HTERT RPE-1 (cell line): ENCODE results near the gene FMO1.
"Not testable (repeated sequence)": the region's sequence is repeated elsewhere in the genome, so short reads cannot be mapped to it uniquely, and the experiment has no call there.

ENCODE experiments used
- in situ Hi-C: fragments of 300-500 bp; cut with MboI; formaldehyde crosslinking; loops from 4 replicates; pipeline ENCODE4 v1.14.3; 2020; ENCODE audit warnings: low sequenced_read_pairs

Gene FMO1, protein sequence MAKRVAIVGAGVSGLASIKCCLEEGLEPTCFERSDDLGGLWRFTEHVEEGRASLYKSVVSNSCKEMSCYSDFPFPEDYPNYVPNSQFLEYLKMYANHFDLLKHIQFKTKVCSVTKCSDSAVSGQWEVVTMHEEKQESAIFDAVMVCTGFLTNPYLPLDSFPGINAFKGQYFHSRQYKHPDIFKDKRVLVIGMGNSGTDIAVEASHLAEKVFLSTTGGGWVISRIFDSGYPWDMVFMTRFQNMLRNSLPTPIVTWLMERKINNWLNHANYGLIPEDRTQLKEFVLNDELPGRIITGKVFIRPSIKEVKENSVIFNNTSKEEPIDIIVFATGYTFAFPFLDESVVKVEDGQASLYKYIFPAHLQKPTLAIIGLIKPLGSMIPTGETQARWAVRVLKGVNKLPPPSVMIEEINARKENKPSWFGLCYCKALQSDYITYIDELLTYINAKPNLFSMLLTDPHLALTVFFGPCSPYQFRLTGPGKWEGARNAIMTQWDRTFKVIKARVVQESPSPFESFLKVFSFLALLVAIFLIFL

DNA sequence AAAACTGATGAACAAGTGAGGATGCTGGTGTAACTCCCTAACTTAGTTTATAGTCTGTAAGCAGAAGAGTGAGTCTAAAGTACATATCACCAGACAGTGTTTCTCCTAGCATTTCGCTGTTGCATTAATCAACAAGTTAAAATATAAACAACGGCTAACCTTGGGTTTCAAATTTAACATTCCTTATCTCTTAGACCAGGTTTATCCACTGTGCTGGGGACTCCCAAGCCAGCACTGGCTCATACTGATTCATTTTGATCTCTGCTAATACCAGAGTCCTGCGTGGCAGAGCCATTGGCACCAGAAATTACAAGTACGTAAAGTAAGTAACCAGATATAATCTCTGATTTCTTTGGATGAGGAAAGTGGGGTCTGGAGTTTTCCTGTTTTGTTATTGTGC lies at the start of gene FMO1:
Gene FMO1, plus strand, starts transcription at position 193 of the 400 bp plus-strand sequence. CDS start 9,594 bp downstream, outside the sequence.
- in situ Hi-C loops = no loop called here

DNA sequence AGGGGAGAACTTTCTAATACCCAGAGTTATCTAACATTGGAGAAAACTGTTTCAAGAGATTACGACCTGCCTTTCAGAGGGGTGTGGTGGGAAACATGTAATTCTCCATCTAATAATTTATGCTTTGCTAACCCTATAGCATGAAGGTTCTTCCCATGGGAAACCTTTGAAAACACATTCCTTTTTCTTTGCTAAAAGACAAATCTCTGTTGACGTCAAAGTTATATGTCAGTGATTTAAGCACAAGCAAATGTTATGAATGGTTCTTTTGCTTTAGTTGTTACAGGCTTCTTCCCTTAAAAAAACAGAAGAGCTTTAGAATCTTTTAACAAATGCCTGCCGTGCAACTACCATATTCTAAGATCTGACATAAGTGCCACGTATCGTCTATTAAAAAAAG lies 44.0 kb upstream of the FMO1 start:
- in situ Hi-C loops = no loop called here

- in situ Hi-C loops = no loop called here
These were observed 41.9 kb upstream of the FMO1 start for GRCh38 chr1:171206204-171206977.

- in situ Hi-C loops = no loop called here
These were observed 41.3 kb upstream of the FMO1 start for GRCh38 chr1:171206978-171207355.

DNA sequence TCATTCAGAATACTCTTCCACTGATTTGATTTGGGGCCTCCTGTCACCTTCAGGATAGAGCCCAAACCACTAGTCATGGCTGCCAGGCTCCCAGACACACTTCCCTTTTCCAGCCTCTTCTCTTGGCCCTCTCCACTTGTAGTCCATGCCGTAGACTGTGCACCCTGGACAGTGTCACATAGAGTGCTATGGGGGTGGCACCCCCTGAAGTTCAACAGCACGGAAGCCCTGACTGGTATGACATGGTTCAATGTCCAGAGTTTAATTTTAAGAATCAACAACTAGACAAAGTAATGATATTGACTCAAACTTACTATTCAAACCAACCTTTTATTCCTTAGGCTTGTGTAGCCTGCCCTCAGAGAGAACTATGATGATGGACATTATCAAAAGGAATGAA lies 40.9 kb upstream of the FMO1 start:
- in situ Hi-C loops = no loop called here

DNA sequence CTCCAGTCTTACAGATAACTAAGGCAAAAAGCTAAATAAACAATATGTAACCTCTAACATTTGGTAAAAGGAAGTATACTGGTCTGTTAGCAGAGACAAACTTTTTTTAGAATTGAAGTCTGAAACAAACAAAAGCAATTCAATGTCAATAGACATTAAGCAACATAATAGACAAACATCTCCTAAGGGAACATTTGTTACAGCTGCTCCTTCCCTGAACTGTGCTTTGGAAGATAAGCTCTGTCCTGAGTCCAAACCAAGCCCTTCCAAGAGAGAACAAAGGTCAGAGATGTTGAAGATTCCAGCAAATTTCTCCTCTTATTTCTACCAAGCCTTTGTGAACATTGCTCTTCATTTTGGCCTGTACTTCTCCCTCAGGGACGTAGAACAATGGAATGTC lies 37.9 kb upstream of the FMO1 start:
- in situ Hi-C loops = no loop called here

DNA sequence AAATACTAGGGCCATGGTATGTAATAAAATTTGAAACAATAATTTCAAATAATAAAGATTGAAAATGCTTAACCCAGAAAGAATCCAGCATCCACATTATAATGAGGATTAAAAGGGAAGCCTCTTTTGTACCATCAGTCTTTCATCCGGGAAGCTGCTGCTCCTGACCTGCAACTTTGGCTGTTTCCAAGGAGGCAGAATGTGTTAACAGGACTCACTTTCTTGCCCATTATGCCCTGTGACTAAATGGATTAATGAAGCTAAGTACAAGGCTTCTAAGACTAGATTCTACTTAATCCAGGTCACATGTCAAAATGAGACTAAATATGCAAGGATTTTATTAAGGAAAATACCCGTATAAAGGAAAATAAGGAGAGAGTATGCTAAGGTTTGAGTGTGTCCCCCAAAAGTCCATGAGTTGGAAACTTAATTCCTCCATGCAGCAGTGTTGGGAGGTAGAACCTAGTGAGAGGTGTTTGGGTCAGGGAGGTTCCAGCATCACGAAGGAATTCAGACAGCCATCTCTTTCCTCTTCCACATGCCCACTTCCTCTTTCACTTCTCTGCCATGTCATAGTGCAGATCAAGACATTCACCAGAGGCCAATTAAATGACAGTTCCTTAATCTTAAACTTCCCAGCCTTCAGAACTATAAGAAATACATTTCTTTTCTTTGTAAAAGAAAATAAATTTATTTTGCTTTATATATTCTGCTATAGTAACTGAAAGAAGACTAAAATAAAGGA lies 35.5 kb upstream of the FMO1 start:
- in situ Hi-C loops = no loop called here

DNA sequence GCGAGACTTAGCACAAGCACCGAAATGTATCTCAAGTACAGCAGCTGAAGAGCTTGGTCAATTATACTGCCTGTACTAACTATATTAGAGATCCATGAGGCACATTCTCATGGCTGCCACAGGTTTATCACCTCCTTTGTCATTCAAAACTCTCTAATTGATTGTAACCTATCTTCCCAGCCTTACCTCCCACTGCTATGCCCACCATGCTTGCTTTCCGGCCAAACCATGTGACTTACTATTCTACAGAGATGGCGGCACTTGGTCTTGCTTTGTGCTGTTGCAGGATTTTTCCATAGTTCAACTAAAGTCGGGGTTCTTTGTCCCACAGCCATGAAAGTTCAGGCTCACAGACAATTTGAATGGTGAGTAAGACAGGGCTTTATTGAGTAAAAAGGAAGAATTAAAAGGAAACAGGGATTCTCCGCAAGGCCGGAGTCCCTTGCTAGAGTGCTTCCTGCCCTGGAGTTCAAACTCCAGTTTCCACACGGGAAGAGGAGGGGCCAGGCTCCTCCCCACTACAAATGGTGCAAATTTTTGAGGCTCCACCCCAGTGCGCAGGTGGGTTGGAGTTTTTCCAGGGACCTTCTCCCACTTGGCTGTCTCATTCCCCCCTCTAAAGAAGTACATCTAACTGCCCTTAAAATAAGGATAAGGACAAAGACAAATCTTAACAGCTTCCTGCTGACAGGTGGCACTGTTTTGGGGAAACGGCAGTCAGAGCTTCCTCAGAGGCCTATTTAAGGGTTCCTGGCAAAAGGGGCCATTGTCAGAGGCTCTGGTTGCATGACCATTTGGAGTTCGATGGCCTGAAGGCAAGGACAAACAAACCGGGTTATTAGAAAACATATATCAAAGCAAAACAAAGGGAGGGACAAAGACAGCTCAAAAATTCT lies 34.5 kb upstream of the FMO1 start:
- in situ Hi-C loops = no loop called here

- in situ Hi-C loops = no loop called here
These were observed 30.4 kb upstream of the FMO1 start for GRCh38 chr1:171217658-171218443.

DNA sequence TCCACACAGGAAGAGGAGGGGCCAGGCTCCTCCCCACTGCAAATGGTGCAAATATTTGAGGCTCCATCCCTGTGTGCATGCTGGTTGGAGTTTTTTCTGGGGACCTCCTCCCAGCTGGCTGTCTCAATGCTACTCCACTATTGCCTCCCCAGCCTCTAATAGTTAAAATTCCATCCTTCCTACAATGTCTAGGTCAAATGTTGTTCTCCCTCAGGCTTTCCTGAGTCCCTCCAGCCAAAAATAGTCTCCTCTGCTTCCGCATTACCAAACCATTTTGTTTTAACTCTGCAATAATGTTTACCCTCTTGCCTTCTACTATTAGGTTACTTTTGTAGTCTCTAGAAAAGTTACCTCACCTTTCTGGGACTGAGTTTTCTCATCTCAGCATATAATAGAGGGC lies 29.6 kb upstream of the FMO1 start:
- in situ Hi-C loops = no loop called here

GRCh38 chr1:171219346-171220080 lies 28.8 kb upstream of the FMO1 start:
- in situ Hi-C loops = no loop called here

GRCh38 chr1:171220081-171220420 lies 28.2 kb upstream of the FMO1 start:
- in situ Hi-C loops = no loop called here

DNA sequence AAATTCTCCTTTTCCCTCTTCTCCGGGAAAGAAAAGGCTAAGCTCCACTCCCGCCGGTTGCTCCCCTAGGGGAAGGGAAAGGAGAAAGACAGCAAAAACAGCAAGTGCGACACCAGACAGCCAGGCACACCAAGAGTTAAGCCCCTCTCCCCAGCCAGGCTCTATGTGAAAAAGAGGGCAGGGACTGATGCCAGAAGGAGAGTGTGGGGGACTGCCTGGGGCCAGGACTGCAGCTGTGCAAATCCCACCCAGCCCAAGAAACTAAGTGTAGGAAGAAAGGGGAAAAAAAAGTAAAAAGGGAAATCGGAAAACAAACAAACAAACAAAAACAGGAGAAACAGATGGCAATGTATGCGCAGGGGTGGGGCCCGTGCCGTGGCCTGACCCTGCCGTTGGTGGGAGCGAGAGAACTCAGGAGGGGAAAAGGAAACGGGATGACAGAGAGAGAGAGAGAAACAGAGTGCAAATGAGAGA lies 27.7 kb upstream of the FMO1 start:
- in situ Hi-C loops = no loop called here

DNA sequence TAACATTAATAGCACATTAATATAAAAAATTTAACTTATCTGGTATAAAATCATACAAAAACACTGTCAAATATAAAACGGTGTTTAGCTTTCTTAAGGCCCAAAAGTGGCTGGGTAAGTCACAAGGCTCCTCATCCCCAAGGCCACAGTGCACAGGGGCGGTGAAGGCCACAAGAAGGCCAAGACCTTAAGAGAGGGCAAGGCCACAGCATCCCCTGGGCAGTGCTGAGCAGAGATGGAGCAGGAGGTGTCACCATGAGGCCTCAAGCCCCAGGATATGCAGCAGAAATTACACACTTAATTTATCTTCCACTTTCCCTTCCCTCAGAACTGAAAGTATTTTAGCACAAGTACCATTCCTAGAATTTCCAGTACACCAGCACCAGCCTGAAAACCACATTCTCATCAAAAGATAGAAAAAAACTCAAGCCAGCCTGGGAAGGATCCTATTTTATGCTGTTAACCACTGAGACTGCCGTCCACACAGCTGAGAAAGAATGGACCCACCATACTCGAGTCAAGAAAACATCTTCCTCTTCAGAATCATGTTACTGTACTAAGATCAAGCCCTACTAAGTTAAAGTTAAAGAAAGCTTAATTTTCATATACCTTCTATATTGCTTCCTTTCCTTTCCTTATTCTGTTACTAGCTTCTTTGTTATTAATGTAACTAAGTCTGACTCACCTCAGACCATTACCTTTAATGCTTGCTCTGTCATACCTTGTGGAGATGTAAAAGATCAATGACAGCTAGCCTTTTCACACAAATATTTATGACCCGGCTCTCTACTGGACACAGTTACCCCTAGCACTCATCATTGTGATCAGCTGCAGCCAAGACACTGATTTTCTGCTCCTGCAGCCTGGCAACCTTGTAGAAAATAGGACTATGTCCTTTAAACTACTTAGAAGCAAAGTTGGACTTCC lies 26.4 kb upstream of the FMO1 start:
- in situ Hi-C loops = no loop called here

DNA sequence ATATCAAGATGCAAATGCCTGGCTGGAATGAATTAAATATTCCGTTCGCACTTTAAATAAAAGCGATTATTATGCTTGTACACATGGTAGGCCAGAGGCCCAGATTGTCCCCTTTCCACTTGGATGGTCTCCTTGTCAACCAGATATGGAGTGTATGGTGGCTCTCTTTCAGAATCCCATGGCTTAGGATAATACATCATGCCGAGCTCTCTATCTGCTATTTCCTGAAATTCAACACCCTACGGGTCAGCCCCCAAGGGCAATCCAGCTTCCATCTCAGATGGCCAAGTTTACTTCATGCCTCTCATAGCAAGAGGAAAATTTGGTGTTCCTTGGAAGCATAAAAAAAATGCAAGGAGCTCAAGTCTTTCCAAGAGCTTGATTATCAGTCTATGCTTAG lies 25.4 kb upstream of the FMO1 start:
- in situ Hi-C loops = no loop called here

DNA sequence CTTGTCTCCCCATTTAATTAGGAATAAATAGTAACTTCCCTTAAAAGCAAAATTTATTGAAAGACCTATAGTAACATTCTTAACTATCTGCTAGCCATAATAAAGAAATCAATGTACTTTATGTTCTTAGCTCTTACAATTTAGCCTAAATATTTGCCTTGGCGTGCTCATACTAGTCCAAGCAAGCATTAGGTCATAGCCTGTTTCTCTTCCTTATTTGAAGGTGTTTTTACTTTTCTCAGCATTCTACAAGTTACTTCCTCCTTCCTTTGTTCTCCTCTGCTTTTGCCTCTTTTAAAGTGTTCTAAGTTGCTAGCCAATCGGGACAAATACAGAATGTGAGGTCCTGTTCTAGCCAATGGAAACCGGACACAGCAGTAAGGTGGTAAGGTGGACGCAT lies 24.0 kb upstream of the FMO1 start:
- in situ Hi-C loops = not testable (repeated sequence)

- in situ Hi-C loops = no loop called here
These were observed 21.4 kb upstream of the FMO1 start for GRCh38 chr1:171226747-171227370.
